GM21737 (cell line): ENCODE results near the gene APOB.

Experiments used
- ATAC-seq: cut with Tn5 transposase; IDR thresholded peaks from one replicate; pipeline ENCODE4 v1.9.1; 2021; ENCODE audit warnings: mild to moderate bottlenecking, moderate library complexity; ENCODE audit not compliant: unreplicated experiment

The APOB gene

GRCh38 chr2:21020031-21020667, 23.7 kb downstream of the APOB start:
- no peak for ATAC-seq

GRCh38 chr2:21019678-21020021, 24.2 kb downstream of the APOB start:
- no peak for ATAC-seq

GRCh38 chr2:21019000-21019677, 24.7 kb downstream of the APOB start:
- no peak for ATAC-seq

- no peak for ATAC-seq
Measured at GRCh38 chr2:21018290-21018689, 25.6 kb downstream of the APOB start.

- no peak for ATAC-seq
Measured at GRCh38 chr2:21017748-21018276, 26.1 kb downstream of the APOB start.

- no peak for ATAC-seq
Measured at GRCh38 chr2:21015281-21015645, 28.6 kb downstream of the APOB start.

GRCh38 chr2:21014364-21015280, 29.3 kb downstream of the APOB start:
- no peak for ATAC-seq

GRCh38 chr2:21013043-21013816, 30.6 kb downstream of the APOB start:
- ATAC-seq: no peak

- ATAC-seq: no peak
Measured at GRCh38 chr2:21012557-21012937, 31.3 kb downstream of the APOB start.

- no peak for ATAC-seq
Measured at GRCh38 chr2:21011876-21012556, 31.9 kb downstream of the APOB start.

GRCh38 chr2:21011453-21011852, 32.4 kb downstream of the APOB start:
- ATAC-seq: no peak

GRCh38 chr2:21010813-21011439, 32.9 kb downstream of the APOB start:
- ATAC-seq: no peak

- no peak for ATAC-seq
Measured at GRCh38 chr2:21009662-21010225, 34.1 kb downstream of the APOB start.

- ATAC-seq: no peak
Measured at GRCh38 chr2:21008790-21009661, 34.8 kb downstream of the APOB start.

GRCh38 chr2:21008014-21008789, 35.7 kb downstream of the APOB start:
- no peak for ATAC-seq

GRCh38 chr2:21007129-21008013, 36.5 kb downstream of the APOB start:
- ATAC-seq: no peak
